Measurements from ENCODE around the gene SPINT3.
A peak's percentile ranks its signal among the peaks of the same experiment; 100 is the strongest.
"Not testable (repeated sequence)": the region's sequence is repeated elsewhere in the genome, so short reads cannot be mapped to it uniquely, and the experiment has no call there.

The SPINT3 gene

GRCh38 chr20:45487231-45487635 lies 28.2 kb downstream of the SPINT3 start:
- TF ChIP-seq CTCF (IDR thresholded peaks at IDR 0.05; ENCODE audit: low read depth, low read length): no peak
- no peak overlapping the region for H3K4me3 ChIP-seq (ENCODE audit: low read depth, low read length)

- TF ChIP-seq CTCF (IDR thresholded peaks at IDR 0.05; ENCODE audit: low read depth, low read length): no peak
- H3K4me3 ChIP-seq (ENCODE audit: low read depth, low read length): no peak overlapping the region
These were observed 30.0 kb downstream of the SPINT3 start for GRCh38 chr20:45485388-45485787.

- H3K4me3 ChIP-seq (ENCODE audit: low read depth, low read length): no peak overlapping the region
- no peak for TF ChIP-seq CTCF (IDR thresholded peaks at IDR 0.05; ENCODE audit: low read depth, low read length)
These were observed 30.7 kb downstream of the SPINT3 start for GRCh38 chr20:45484676-45485075.

- TF ChIP-seq CTCF (IDR thresholded peaks at IDR 0.05; ENCODE audit: low read depth, low read length): no peak
- H3K4me3 ChIP-seq (ENCODE audit: low read depth, low read length): no peak overlapping the region
These were observed 35.6 kb downstream of the SPINT3 start for GRCh38 chr20:45479822-45480221.

GRCh38 chr20:45477530-45478148 lies 37.8 kb downstream of the SPINT3 start:
- not testable (repeated sequence) for H3K4me3 ChIP-seq (ENCODE audit: low read depth, low read length)

GRCh38 chr20:45472286-45472685 lies 43.1 kb downstream of the SPINT3 start:
- H3K4me3 ChIP-seq (ENCODE audit: low read depth, low read length): not testable (repeated sequence)

- TF ChIP-seq CTCF (IDR thresholded peaks at IDR 0.05; ENCODE audit: low read depth, low read length): no peak
- H3K4me3 ChIP-seq (ENCODE audit: low read depth, low read length): peak overlapping the region; percentile 34
These were observed 44.5 kb downstream of the SPINT3 start for GRCh38 chr20:45470937-45471336.

- no peak for TF ChIP-seq CTCF (IDR thresholded peaks at IDR 0.05; ENCODE audit: low read depth, low read length)
- H3K4me3 ChIP-seq (ENCODE audit: low read depth, low read length): peak overlapping the region; percentile 34
These were observed 45.0 kb downstream of the SPINT3 start for GRCh38 chr20:45470262-45470931.
